Hepatocyte (in vitro differentiated cells): ENCODE measurements around the gene NPAS2. TPM values are rescaled to one million over a fixed set of nuclear protein-coding genes. Genes with fewer than 3 reads are reported as not detected.

Source experiments
- DNase-seq: peaks from one replicate; pipeline ENCODE4 v3.0.0-alpha.2; 2016; ENCODE audit warnings: low spot score
- H2AFZ ChIP-seq: fragments of 200-600 bp; sonication (generic); 2 replicates; pipeline ENCODE4 v1.6.0; 2016; ENCODE audit warnings: antibody characterized with exemption, mild to moderate bottlenecking
- H3K27ac ChIP-seq: fragments of 200-600 bp; sonication (generic); 2 replicates; pipeline ENCODE4 v1.5.1; 2016; ENCODE audit warnings: mild to moderate bottlenecking
- H3K27me3 ChIP-seq: fragments of 200-600 bp; sonication (generic); 2 replicates; pipeline ENCODE4 v1.6.1; 2016
- H3K36me3 ChIP-seq: fragments of 200-600 bp; sonication (generic); replicated peaks from 2 replicates; pipeline ENCODE4 v1.5.1; 2016; ENCODE audit warnings: low read depth; ENCODE audit not compliant: insufficient read depth
- H3K4me1 ChIP-seq: fragments of 200-600 bp; sonication (generic); 2 replicates; pipeline ENCODE4 v1.5.1; 2016; ENCODE audit warnings: mild to moderate bottlenecking, moderate library complexity; ENCODE audit not compliant: insufficient read depth
- H3K4me2 ChIP-seq: fragments of 200-600 bp; sonication (generic); 2 replicates; pipeline ENCODE4 v1.6.0; 2016
- H3K4me3 ChIP-seq: fragments of 200-600 bp; sonication (generic); 2 replicates; pipeline ENCODE4 v1.5.1; 2016; ENCODE audit warnings: mild to moderate bottlenecking
- H3K79me2 ChIP-seq: fragments of 200-600 bp; sonication (generic); 2 replicates; pipeline ENCODE4 v1.6.0; 2017; ENCODE audit warnings: mild to moderate bottlenecking
- H3K9me2 ChIP-seq: fragments of 200-600 bp; sonication (generic); replicated peaks from 2 replicates; pipeline ENCODE4 v1.6.0; 2017; ENCODE audit warnings: mild to moderate bottlenecking; ENCODE audit not compliant: insufficient read depth
- H3K9me3 ChIP-seq: fragments of 200-600 bp; sonication (generic); 2 replicates; pipeline ENCODE4 v1.5.1; 2016; ENCODE audit warnings: low read depth, mild to moderate bottlenecking
- H4K20me1 ChIP-seq: fragments of 200-600 bp; sonication (generic); 2 replicates; pipeline ENCODE4 v1.6.0; 2016; ENCODE audit warnings: mild to moderate bottlenecking; ENCODE audit not compliant: insufficient read depth, poor library complexity, severe bottlenecking
- CTCF ChIP-seq: fragments of 200-600 bp; sonication (generic); IDR thresholded peaks from 2 replicates; pipeline ENCODE4 v1.5.1; 2016; ENCODE audit warnings: antibody characterized with exemption, mild to moderate bottlenecking; ENCODE audit not compliant: poor library complexity
- EZH2 ChIP-seq: fragments of 200-600 bp; sonication (generic); IDR thresholded peaks from 2 replicates; pipeline ENCODE4 v1.6.1; 2016; ENCODE audit warnings: antibody characterized with exemption, mild to moderate bottlenecking, borderline replicate concordance
- EZH2phosphoT487 ChIP-seq: fragments of 200-600 bp; sonication (generic); IDR thresholded peaks from one replicate; pipeline ENCODE4 v1.6.1; 2018; ENCODE audit warnings: antibody characterized with exemption, mild to moderate bottlenecking, low read depth, moderate library complexity; ENCODE audit not compliant: unreplicated experiment, severe bottlenecking
- WGBS: methylation state at CpG from one replicate; pipeline ENCODE4 v1.1.6; 2016; ENCODE audit warnings: low lambda C conversion rate; ENCODE audit errors: missing lambda C conversion rate; 5-methylcytosine and 5-hydroxymethylcytosine counted together
- polyA plus RNA-seq: library from polyadenylated mRNA; unstranded; fragments of >200 nt; fragmentation: Nextera tagmentation; extraction: Ambion mirVana; gene quantifications from 2 replicates; pipeline ENCODE4 v1.2.1, GENCODE V29; 2016
- total RNA-seq: library from RNA; depleted of rRNA; stranded (reverse); fragments of >200 nt; gene quantifications from 2 replicates; pipeline ENCODE4 v1.2.3, GENCODE V29; 2014

Gene NPAS2
- total and polyA plus RNA-seq, 2 experiments from 2014 or later = 7.7 to 16.8 TPM

DNA sequence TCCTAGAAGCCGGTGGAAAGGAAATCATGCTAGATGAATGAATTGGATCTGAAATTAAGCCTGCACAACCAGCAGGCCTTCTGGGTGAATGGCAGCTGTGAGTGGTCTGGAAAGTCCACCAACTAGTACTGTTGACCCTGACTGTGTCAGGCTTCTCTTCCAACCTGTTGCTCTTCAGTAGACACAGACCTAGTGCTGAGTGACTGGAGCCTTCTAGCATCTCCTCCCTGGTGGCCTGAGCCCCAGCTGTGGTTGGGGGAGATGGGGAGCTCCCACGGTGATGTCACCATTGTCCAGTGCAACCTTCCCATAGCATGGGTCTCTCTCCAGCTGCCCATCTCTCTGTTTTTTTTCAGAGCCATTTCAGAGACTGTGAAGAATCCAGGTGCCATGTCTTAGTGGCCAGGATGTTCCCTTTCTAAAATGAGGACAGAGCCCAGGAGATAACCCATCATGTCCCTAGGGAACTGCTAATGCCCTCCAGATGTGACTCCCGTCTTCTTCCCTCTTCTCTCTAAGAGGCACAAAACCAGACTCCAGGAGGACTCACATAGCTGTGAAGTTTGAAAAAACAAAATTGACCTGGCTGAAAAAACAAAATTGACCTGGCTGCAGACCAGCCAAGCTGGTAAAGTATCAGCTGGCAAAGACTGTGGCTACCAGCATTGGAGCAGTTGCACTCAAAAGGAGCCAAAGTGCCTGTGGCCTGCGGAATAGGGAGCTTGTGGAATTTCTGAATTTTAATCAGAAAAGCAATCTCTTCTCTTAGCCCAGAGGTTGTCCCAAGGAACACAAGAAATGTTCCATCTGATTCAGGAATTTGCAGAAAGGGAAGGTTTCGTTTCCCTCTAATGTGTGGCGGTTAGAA lies 114.8 kb downstream of the NPAS2 start:
- Histone ChIP-seq H3K79me2 (no peaks in the 10 kb centered on the region), H4K20me1 (no peaks in the 10 kb centered on the region), H3K9me2 (no peaks in the 10 kb centered on the region), H3K27ac (no peak overlapping the region), H2AFZ (no peak overlapping the region), H3K36me3 (no peaks in the 10 kb centered on the region), H3K4me3 (no peak overlapping the region), H3K27me3 (no peaks in the 10 kb centered on the region), H3K9me3 (no peaks in the 10 kb centered on the region), H3K4me1 (no peaks in the 10 kb centered on the region), H3K4me2 (no peak overlapping the region)
- no peak for TF ChIP-seq EZH2
- TF ChIP-seq CTCF = no peak
- no peak for TF ChIP-seq EZH2phosphoT487
- DNase-seq = no peak
- 94% methylated on average over 6 of the region's 6 CpGs for WGBS

GRCh38 chr2:100935372-100935752 lies 115.4 kb downstream of the NPAS2 start:
- H3K9me3 ChIP-seq = no peaks in the 10 kb centered on the region
- H3K27me3 ChIP-seq = no peaks in the 10 kb centered on the region
- H3K79me2 ChIP-seq = no peaks in the 10 kb centered on the region
- H3K27ac ChIP-seq = no peak overlapping the region
- H3K36me3 ChIP-seq = no peaks in the 10 kb centered on the region
- H3K4me2 ChIP-seq = no peak overlapping the region
- DNase-seq = no peak
- H2AFZ ChIP-seq = no peak overlapping the region
- H3K9me2 ChIP-seq = no peaks in the 10 kb centered on the region
- H3K4me1 ChIP-seq = no peaks in the 10 kb centered on the region
- no peak for TF ChIP-seq EZH2
- TF ChIP-seq EZH2phosphoT487 = no peak
- no peak for TF ChIP-seq CTCF
- H3K4me3 ChIP-seq = no peak overlapping the region
- WGBS = 65% methylated on average over 3 of the region's 3 CpGs
- H4K20me1 ChIP-seq = no peaks in the 10 kb centered on the region

GRCh38 chr2:100936070-100936741 lies 116.3 kb downstream of the NPAS2 start:
- TF ChIP-seq EZH2phosphoT487 (no peak), CTCF (no peak)
- no peaks in the 10 kb centered on the region for H4K20me1 ChIP-seq

More at GRCh38 chr2:100936070-100936741, 116.3 kb downstream of the NPAS2 start:
- H3K4me1 ChIP-seq = no peaks in the 10 kb centered on the region
- H3K27me3 ChIP-seq = no peaks in the 10 kb centered on the region
- no peaks in the 10 kb centered on the region for H3K36me3 ChIP-seq
- H3K27ac ChIP-seq = no peak overlapping the region
- no peaks in the 10 kb centered on the region for H3K9me2 ChIP-seq
- DNase-seq = no peak
- H3K9me3 ChIP-seq = no peaks in the 10 kb centered on the region
- H3K79me2 ChIP-seq = no peaks in the 10 kb centered on the region
- H2AFZ ChIP-seq = no peak overlapping the region
- H3K4me2 ChIP-seq = no peak overlapping the region
- WGBS = 90% methylated on average over 10 of the region's 10 CpGs
- H3K4me3 ChIP-seq = no peak overlapping the region
